WI38 (cell line): ENCODE results near the gene OR6A2.
"Not testable (repeated sequence)": the region's sequence is repeated elsewhere in the genome, so short reads cannot be mapped to it uniquely, and the experiment has no call there.

Experiments
- H3K4me3 ChIP-seq: 2 replicates; pipeline ENCODE4 v1.5.1; 2011; ENCODE audit warnings: low read depth, mild to moderate bottlenecking, control low read depth, low read length
- CTCF ChIP-seq: IDR thresholded peaks from 2 replicates; pipeline ENCODE4 v1.5.1; 2012; ENCODE audit warnings: low read depth, mild to moderate bottlenecking, control low read depth, low read length

OR6A2 gene

GRCh38 chr11:6828103-6828502 lies 28.6 kb upstream of the OR6A2 start:
- H3K4me3 ChIP-seq: no peak overlapping the region
- no peak for TF ChIP-seq CTCF

GRCh38 chr11:6825231-6825744 lies 25.8 kb upstream of the OR6A2 start:
- no peak for TF ChIP-seq CTCF
- H3K4me3 ChIP-seq: no peak overlapping the region

- TF ChIP-seq CTCF: no peak
- no peak overlapping the region for H3K4me3 ChIP-seq
Measured at GRCh38 chr11:6824136-6824823, 24.8 kb upstream of the OR6A2 start.

- H3K4me3 ChIP-seq: no peak overlapping the region
- TF ChIP-seq CTCF: no peak
Measured at GRCh38 chr11:6818967-6819366, 19.5 kb upstream of the OR6A2 start.

- H3K4me3 ChIP-seq: no peak overlapping the region
- no peak for TF ChIP-seq CTCF
Measured at GRCh38 chr11:6817694-6818093, 18.2 kb upstream of the OR6A2 start.

GRCh38 chr11:6813656-6814055 lies 14.2 kb upstream of the OR6A2 start:
- H3K4me3 ChIP-seq: no peak overlapping the region
- no peak for TF ChIP-seq CTCF

GRCh38 chr11:6812390-6813005 lies 13.0 kb upstream of the OR6A2 start:
- peak; percentile 85 for TF ChIP-seq CTCF
- no peak overlapping the region for H3K4me3 ChIP-seq

GRCh38 chr11:6801075-6801474 lies 1.6 kb upstream of the OR6A2 start:
- H3K4me3 ChIP-seq: not testable (repeated sequence)
